DOHH2 (cell line): ENCODE data around the gene TSHZ2.

Experiments
- EZH2phosphoT487 ChIP-seq: fragments of 200-600 bp; sonication (generic); IDR thresholded peaks from 2 replicates; pipeline ENCODE4 v1.6.1; 2017; ENCODE audit warnings: borderline replicate concordance, mild to moderate bottlenecking, antibody characterized with exemption, low read length, moderate library complexity, mixed read lengths
- TF ChIP-seq, protein P1 (sequence below): fragments of 200-600 bp; sonication (generic); IDR thresholded peaks from one replicate; pipeline ENCODE4 v1.5.1; 2014; ENCODE audit warnings: antibody characterized with exemption, mild to moderate bottlenecking, low read depth, low read length; ENCODE audit not compliant: poor library complexity, severe bottlenecking

- TF ChIP-seq, protein P1, sequence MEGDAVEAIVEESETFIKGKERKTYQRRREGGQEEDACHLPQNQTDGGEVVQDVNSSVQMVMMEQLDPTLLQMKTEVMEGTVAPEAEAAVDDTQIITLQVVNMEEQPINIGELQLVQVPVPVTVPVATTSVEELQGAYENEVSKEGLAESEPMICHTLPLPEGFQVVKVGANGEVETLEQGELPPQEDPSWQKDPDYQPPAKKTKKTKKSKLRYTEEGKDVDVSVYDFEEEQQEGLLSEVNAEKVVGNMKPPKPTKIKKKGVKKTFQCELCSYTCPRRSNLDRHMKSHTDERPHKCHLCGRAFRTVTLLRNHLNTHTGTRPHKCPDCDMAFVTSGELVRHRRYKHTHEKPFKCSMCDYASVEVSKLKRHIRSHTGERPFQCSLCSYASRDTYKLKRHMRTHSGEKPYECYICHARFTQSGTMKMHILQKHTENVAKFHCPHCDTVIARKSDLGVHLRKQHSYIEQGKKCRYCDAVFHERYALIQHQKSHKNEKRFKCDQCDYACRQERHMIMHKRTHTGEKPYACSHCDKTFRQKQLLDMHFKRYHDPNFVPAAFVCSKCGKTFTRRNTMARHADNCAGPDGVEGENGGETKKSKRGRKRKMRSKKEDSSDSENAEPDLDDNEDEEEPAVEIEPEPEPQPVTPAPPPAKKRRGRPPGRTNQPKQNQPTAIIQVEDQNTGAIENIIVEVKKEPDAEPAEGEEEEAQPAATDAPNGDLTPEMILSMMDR = no peak
- TF ChIP-seq EZH2phosphoT487 = no peak
These were observed 522.6 kb downstream of the TSHZ2 start for GRCh38 chr20:53494753-53495152.
